COLO668 (cell line): ENCODE data around the gene STAT5B.
A peak's percentile ranks its signal among the peaks of the same experiment; 100 is the strongest.
"Not testable (repeated sequence)": the region's sequence is repeated elsewhere in the genome, so short reads cannot be mapped to it uniquely, and the experiment has no call there.

Experiments
- DNase-seq: peaks from one replicate; lab custom pipeline; 2025; ENCODE audit not compliant: unreplicated experiment; lab: John Stamatoyannopoulos, UW

The STAT5B gene

GRCh38 chr17:42276359-42276608, at the start of gene STAT5B:
TSS of gene STAT5B (minus strand) at chr17:42276391. CDS start at chr17:42232127, 44,264 bp downstream.
- DNase-seq = peak; percentile 87

GRCh38 chr17:42325026-42325425, 48.8 kb upstream of the STAT5B start:
- no peak for DNase-seq

- DNase-seq = no peak
Observed at GRCh38 chr17:42323268-42323773, 47.1 kb upstream of the STAT5B start.

- DNase-seq = peak; percentile 82
Observed at GRCh38 chr17:42322382-42323267, 46.4 kb upstream of the STAT5B start.

GRCh38 chr17:42321555-42321954, 45.4 kb upstream of the STAT5B start:
- no peak for DNase-seq

GRCh38 chr17:42317967-42318366, 41.8 kb upstream of the STAT5B start:
- DNase-seq = not testable (repeated sequence)

GRCh38 chr17:42317266-42317845, 41.2 kb upstream of the STAT5B start:
- DNase-seq = no peak

GRCh38 chr17:42316755-42317154, 40.6 kb upstream of the STAT5B start:
- no peak for DNase-seq

- no peak for DNase-seq
Observed at GRCh38 chr17:42315402-42316156, 39.4 kb upstream of the STAT5B start.

GRCh38 chr17:42313773-42314566, 37.8 kb upstream of the STAT5B start:
- no peak for DNase-seq

- no peak for DNase-seq
Observed at GRCh38 chr17:42313389-42313772, 37.2 kb upstream of the STAT5B start.

- DNase-seq = no peak
Observed at GRCh38 chr17:42312285-42313130, 36.3 kb upstream of the STAT5B start.

GRCh38 chr17:42312035-42312284, 35.8 kb upstream of the STAT5B start:
- DNase-seq = no peak

GRCh38 chr17:42311240-42312034, 35.2 kb upstream of the STAT5B start:
- DNase-seq = no peak

GRCh38 chr17:42310787-42311215, 34.6 kb upstream of the STAT5B start:
- no peak for DNase-seq

- no peak for DNase-seq
Observed at GRCh38 chr17:42309986-42310786, 34.0 kb upstream of the STAT5B start.

- no peak for DNase-seq
Observed at GRCh38 chr17:42309142-42309541, 33.0 kb upstream of the STAT5B start.

GRCh38 chr17:42308446-42308845, 32.3 kb upstream of the STAT5B start:
- no peak for DNase-seq
